Smooth muscle cell (in vitro differentiated cells): ENCODE results near the gene FRAS1. TPM values are rescaled to one million over a fixed set of nuclear protein-coding genes. Genes with fewer than 3 reads are reported as not detected.

Experiments used
- DNase-seq: peaks from one replicate; lab custom pipeline; 2025; ENCODE audit not compliant: unreplicated experiment; lab: John Stamatoyannopoulos, UW
- H2AFZ ChIP-seq: fragments of 200-600 bp; sonication (generic); 2 replicates; pipeline ENCODE4 v1.6.0; 2016; ENCODE audit warnings: antibody characterized with exemption, low read depth, mild to moderate bottlenecking
- H3F3A ChIP-seq: fragments of 200-600 bp; sonication (generic); 2 replicates; pipeline ENCODE4 v1.6.0; 2017; ENCODE audit warnings: antibody characterized with exemption, low read depth
- H3K27ac ChIP-seq: fragments of 200-600 bp; sonication (generic); 2 replicates; pipeline ENCODE4 v1.5.1; 2016; ENCODE audit warnings: low read depth, mild to moderate bottlenecking
- H3K27me3 ChIP-seq: fragments of 200-600 bp; sonication (generic); 2 replicates; pipeline ENCODE4 v1.6.1; 2016; ENCODE audit warnings: low read depth, mild to moderate bottlenecking
- H3K36me3 ChIP-seq: fragments of 200-600 bp; sonication (generic); 2 replicates; pipeline ENCODE4 v1.5.1; 2016; ENCODE audit warnings: low read depth
- H3K4me1 ChIP-seq: fragments of 200-600 bp; sonication (generic); 2 replicates; pipeline ENCODE4 v1.5.1; 2016; ENCODE audit warnings: low read depth
- H3K4me2 ChIP-seq: fragments of 200-600 bp; sonication (generic); 2 replicates; pipeline ENCODE4 v1.6.0; 2016; ENCODE audit warnings: mild to moderate bottlenecking
- H3K4me3 ChIP-seq: fragments of 200-600 bp; sonication (generic); 2 replicates; pipeline ENCODE4 v1.5.1; 2016; ENCODE audit warnings: mild to moderate bottlenecking
- H3K79me2 ChIP-seq: fragments of 200-600 bp; sonication (generic); 2 replicates; pipeline ENCODE4 v1.6.0; 2016; ENCODE audit warnings: low read depth, mild to moderate bottlenecking
- H3K9ac ChIP-seq: fragments of 200-600 bp; sonication (generic); 2 replicates; pipeline ENCODE4 v1.6.0; 2016; ENCODE audit warnings: low read depth
- H3K9me3 ChIP-seq: fragments of 200-600 bp; sonication (generic); replicated peaks from 2 replicates; pipeline ENCODE4 v1.5.1; 2016; ENCODE audit warnings: low read depth
- H4K20me1 ChIP-seq: fragments of 200-600 bp; sonication (generic); 2 replicates; pipeline ENCODE4 v1.6.0; 2016; ENCODE audit warnings: low read depth
- WGBS: methylation state at CpG from one replicate; pipeline ENCODE4 v1.1.7; 2016; ENCODE audit warnings: low lambda C conversion rate; 5-methylcytosine and 5-hydroxymethylcytosine counted together
- polyA plus RNA-seq: library from polyadenylated mRNA; unstranded; fragments of >200 nt; fragmentation: Nextera tagmentation; extraction: Ambion mirVana; gene quantifications from 2 replicates; pipeline ENCODE4 v1.2.1, GENCODE V29; 2016
- total RNA-seq: library from RNA; depleted of rRNA; stranded (reverse); fragments of >200 nt; gene quantifications from 2 replicates; pipeline ENCODE4 v1.2.3, GENCODE V29; 2014
- TF ChIP-seq, protein P1 (sequence below): fragments of 200-600 bp; sonication (generic); IDR thresholded peaks from 2 replicates; pipeline ENCODE4 v1.5.1; 2017; ENCODE audit warnings: borderline replicate concordance, mild to moderate bottlenecking, antibody characterized with exemption; ENCODE audit not compliant: insufficient read depth, poor library complexity, severe bottlenecking

Gene FRAS1
- total and polyA plus RNA-seq, 2 experiments from 2014 or later, result 0.55 to 8.1 TPM

DNA sequence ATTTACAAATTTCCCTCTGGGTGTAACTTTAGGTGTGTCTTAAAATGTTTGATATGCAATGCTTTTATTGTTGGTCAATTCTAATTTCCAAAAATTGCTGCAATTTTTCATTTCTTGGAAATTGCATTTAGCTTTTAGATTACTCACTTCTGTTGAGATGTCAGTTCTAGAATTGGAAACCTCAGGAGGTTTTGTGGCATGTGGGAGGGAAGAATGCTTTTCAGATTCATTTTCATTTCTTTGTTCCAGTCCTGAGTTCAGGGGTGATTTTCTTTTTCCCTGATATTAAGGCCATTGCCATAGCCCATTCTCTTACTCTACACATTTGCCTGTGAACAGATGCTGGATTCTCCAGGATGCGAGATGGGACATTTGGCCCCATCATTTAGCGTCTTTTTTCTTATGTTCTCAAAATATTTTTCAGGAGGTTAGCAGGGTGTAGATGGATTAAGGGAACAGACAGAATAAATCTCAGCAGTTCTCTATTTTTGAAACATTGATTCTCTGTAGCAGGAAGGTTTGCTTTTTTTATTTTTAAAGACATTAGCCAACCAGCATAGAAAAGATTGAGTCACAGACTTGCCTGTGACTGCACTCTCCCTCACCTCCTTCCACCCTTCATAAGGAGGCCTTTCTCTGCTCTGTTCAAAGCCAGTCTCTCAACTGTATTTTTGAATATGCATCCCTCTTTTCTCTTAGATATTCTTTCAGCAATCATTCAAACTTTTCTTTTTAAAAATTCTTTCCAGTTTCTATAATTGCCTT, 256.0 kb downstream of the FRAS1 start:
- no peaks in the 10 kb centered on the region for H3K4me1 ChIP-seq
- H4K20me1 ChIP-seq, result no peaks in the 10 kb centered on the region
- no peak overlapping the region for H3K9ac ChIP-seq
- H3K27ac ChIP-seq, result no peak overlapping the region
- no peaks in the 10 kb centered on the region for H3K9me3 ChIP-seq
- 95% methylated on average over 2 of the region's 2 CpGs for WGBS
- no peaks in the 10 kb centered on the region for H3F3A ChIP-seq
- H2AFZ ChIP-seq, result no peak overlapping the region
- TF ChIP-seq, protein P1, sequence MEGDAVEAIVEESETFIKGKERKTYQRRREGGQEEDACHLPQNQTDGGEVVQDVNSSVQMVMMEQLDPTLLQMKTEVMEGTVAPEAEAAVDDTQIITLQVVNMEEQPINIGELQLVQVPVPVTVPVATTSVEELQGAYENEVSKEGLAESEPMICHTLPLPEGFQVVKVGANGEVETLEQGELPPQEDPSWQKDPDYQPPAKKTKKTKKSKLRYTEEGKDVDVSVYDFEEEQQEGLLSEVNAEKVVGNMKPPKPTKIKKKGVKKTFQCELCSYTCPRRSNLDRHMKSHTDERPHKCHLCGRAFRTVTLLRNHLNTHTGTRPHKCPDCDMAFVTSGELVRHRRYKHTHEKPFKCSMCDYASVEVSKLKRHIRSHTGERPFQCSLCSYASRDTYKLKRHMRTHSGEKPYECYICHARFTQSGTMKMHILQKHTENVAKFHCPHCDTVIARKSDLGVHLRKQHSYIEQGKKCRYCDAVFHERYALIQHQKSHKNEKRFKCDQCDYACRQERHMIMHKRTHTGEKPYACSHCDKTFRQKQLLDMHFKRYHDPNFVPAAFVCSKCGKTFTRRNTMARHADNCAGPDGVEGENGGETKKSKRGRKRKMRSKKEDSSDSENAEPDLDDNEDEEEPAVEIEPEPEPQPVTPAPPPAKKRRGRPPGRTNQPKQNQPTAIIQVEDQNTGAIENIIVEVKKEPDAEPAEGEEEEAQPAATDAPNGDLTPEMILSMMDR, result no peak
- H3K4me3 ChIP-seq, result no peak overlapping the region
- no peaks in the 10 kb centered on the region for H3K79me2 ChIP-seq
- no peak overlapping the region for H3K4me2 ChIP-seq
- no peak for DNase-seq
- H3K27me3 ChIP-seq, result no peaks in the 10 kb centered on the region
- H3K36me3 ChIP-seq, result no peaks in the 10 kb centered on the region

GRCh38 chr4:78313754-78314120, 256.6 kb downstream of the FRAS1 start:
- no peaks in the 10 kb centered on the region for H3K27me3 ChIP-seq
- H3K27ac ChIP-seq, result no peak overlapping the region
- no peak overlapping the region for H3K4me2 ChIP-seq
- TF ChIP-seq, protein P1, result no peak
- H3K4me1 ChIP-seq, result no peaks in the 10 kb centered on the region
- no peaks in the 10 kb centered on the region for H4K20me1 ChIP-seq
- no peak for DNase-seq
- no peak overlapping the region for H3K4me3 ChIP-seq
- H3K9me3 ChIP-seq, result no peaks in the 10 kb centered on the region
- H3F3A ChIP-seq, result no peaks in the 10 kb centered on the region
- no peak overlapping the region for H2AFZ ChIP-seq
- no peaks in the 10 kb centered on the region for H3K36me3 ChIP-seq
- no peaks in the 10 kb centered on the region for H3K79me2 ChIP-seq
- no peak overlapping the region for H3K9ac ChIP-seq

GRCh38 chr4:78318126-78318525, 261.0 kb downstream of the FRAS1 start:
- TF ChIP-seq, protein P1, result no peak
- H3K4me2 ChIP-seq, result no peak overlapping the region
- no peaks in the 10 kb centered on the region for H4K20me1 ChIP-seq
- WGBS, result 48% methylated on average over 1 of the region's 1 CpG
- H3K4me3 ChIP-seq, result no peak overlapping the region
- H3K36me3 ChIP-seq, result no peaks in the 10 kb centered on the region
- no peaks in the 10 kb centered on the region for H3F3A ChIP-seq
- no peaks in the 10 kb centered on the region for H3K27me3 ChIP-seq
- no peaks in the 10 kb centered on the region for H3K79me2 ChIP-seq
- H3K9ac ChIP-seq, result no peak overlapping the region
- no peaks in the 10 kb centered on the region for H3K4me1 ChIP-seq
- DNase-seq, result no peak
- H2AFZ ChIP-seq, result no peak overlapping the region
- H3K9me3 ChIP-seq, result no peaks in the 10 kb centered on the region
- H3K27ac ChIP-seq, result no peak overlapping the region

- H2AFZ ChIP-seq, result no peak overlapping the region
These were observed 263.3 kb downstream of the FRAS1 start for GRCh38 chr4:78320349-78320935.

More at GRCh38 chr4:78320349-78320935, 263.3 kb downstream of the FRAS1 start:
- Histone ChIP-seq H3K79me2 (no peaks in the 10 kb centered on the region), H3K4me2 (no peak overlapping the region), H3K27me3 (no peaks in the 10 kb centered on the region), H3K4me3 (no peak overlapping the region), H3K36me3 (no peaks in the 10 kb centered on the region), H3K9ac (no peak overlapping the region), H3K9me3 (no peaks in the 10 kb centered on the region), H3K27ac (no peak overlapping the region), H3K4me1 (no peaks in the 10 kb centered on the region), H4K20me1 (no peaks in the 10 kb centered on the region), H3F3A (no peaks in the 10 kb centered on the region)
- no peak for DNase-seq
- TF ChIP-seq, protein P1, result no peak
- WGBS, result 81% methylated on average over 4 of the region's 4 CpGs
